NCI-H1105 treated with DMSO at 0.1 percent for 48 hours (cell line): ENCODE measurements around the gene MGST3.
"Not testable (repeated sequence)": the region's sequence is repeated elsewhere in the genome, so short reads cannot be mapped to it uniquely, and the experiment has no call there.

Experiments used
- DNase-seq: peaks from one replicate; lab custom pipeline; 2025; lab: John Stamatoyannopoulos, UW

MGST3 gene

DNA sequence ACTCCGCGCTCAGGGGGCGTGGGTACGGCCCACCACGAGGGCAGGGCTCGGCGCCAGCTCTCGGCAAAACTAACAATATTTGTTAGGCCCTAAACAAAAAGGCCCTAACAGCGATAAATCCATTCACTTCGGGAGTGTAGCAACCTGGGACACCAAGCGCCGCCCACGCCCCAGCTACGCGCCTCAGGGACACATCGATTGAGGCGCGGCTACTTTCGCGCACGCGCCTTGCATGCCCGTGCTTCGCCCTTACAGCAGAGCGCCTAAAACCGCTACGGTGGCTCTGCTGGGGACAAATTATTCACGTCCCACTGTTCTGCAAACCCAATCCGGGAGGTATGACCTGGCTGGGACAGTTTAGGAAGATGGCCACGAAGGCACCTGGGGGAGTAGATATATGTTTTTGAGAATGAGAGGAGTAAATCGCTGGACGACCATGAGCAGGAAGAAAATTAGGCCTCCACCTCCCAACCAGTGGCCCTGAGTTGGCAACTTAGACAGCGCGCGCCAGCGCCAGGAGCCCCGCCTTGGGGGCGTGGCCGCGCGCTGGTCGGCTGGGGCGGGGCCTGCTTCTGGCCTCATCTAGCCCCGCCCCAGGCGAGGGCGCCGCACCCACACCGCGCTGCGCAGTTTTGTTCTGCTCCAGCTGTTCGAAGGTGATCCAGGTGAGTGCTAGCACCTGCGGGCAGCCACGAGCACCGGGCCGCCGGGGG lies at the start of gene MGST3:
MGST3 (plus strand) TSS at position 606 of the 713 bp plus-strand sequence. CDS start 18,614 bp downstream, outside the sequence.
- DNase-seq: peak; percentile 98

- no peak for DNase-seq
Measured at GRCh38 chr1:165581926-165582325, 49.1 kb upstream of the MGST3 start.

DNA sequence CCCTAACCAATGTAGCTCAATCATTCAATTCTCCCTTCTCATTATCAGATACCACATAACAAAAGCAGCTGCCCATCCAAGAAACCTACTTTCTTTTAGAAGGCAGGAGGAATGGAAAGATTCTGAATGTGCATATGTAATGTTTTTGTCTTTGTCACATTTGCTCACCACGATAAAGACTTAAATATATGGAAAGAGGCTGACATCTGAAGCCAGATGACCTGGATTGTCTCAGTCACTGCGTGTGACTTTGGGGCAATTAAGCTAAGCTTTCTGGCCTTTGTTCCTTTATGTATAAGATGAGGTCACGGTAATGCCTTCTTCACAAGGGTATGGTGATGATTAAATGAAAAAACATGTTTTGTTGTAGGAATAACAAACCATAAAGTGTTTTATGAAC lies 44.6 kb upstream of the MGST3 start:
- no peak for DNase-seq

GRCh38 chr1:165591391-165591790 lies 39.6 kb upstream of the MGST3 start:
- not testable (repeated sequence) for DNase-seq

- peak; percentile 62 for DNase-seq
Measured at GRCh38 chr1:165592945-165593823, 37.9 kb upstream of the MGST3 start.

DNA sequence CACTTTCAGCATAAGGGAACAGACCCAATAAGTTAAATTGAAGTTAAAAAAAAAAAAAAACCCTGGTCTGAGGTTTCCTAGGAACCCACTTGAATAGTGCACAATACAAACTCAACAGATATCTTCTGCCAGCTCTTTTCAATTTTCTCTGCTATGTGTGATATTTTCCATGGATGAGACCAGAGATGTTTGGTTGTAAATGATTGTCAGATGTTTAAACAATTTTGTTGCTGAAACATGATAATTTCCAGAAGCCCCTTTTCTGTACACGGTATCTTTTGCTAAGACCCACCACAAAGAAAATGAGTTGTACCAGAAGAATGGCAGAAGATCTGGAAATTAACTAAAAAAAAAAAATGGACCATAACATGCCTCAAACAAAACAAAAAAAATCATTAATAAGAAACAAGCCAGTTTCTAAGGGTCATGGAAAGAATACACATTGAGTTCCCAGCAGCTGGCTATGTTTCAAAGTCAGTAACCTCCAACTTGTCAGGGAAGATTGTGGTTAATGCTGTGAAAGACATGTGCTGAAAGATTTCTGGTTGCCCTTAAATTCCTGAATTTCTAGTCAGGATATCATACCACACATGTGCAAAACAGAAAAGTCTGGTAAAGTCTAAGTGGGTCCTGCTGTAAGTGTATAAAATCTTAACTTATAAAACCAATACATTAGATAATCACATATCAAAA lies 35.6 kb upstream of the MGST3 start:
- DNase-seq: no peak

DNA sequence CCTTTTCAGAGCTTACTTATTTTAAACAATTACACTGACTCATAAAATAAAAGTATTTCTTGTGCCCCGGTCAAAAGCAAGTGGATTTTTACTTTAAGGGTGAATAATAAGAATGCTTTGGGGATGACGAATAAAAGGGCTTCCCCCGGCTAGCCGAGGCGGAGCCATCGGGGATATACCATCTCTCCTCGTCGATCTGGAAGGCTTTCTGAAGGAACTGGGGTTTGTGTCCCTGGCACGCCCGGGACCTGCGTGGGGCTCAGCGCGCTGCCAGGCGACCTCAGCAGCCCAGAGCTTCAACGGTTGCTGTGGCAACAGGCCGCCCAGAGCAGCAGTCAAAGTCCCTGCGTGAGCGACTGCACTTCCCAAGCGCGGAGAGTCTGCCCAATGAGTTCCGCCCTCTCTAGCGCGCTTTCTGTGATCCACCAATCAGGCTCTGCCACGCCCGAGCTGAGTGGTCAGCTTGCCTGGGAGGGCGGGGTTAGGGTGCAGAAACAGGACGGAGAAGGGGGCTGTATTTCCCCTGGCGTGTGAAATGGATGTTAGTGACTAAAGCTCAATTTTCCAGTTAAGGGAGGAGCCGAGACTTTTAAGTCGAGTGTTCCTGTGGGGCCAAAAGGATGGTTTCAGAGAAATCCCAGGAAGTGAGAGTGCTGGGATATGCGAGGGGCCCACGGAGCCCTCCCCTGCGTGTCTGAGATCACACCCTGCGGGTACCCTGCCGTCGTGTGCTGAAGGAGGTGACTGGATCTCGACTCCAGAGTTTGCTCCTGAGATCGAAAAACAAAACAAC lies 33.0 kb upstream of the MGST3 start:
- DNase-seq: peak; percentile 96

- DNase-seq: peak; percentile 58
Measured at GRCh38 chr1:165598676-165599059, 32.4 kb upstream of the MGST3 start.

- DNase-seq: no peak
Measured at GRCh38 chr1:165600793-165601192, 30.2 kb upstream of the MGST3 start.

DNA sequence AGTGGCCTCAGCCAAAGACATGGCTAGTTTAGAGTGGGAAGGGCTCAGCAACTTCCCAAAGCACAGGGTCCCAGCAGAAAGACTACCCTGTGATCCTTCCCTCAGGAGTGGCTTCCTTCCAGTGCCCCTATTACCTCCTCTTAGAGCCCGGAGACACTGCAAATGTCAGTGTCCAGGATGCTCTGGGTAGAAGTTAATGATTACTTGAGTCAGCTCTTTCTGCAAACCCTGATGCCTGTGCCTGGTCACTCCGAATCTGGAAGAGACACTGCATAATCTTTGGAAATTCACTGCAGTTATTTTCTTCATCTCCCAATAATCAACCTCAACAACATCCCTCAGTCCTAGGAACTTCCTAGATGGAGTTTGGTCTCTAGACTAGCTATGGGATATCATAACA lies 27.2 kb upstream of the MGST3 start:
- DNase-seq: no peak

DNA sequence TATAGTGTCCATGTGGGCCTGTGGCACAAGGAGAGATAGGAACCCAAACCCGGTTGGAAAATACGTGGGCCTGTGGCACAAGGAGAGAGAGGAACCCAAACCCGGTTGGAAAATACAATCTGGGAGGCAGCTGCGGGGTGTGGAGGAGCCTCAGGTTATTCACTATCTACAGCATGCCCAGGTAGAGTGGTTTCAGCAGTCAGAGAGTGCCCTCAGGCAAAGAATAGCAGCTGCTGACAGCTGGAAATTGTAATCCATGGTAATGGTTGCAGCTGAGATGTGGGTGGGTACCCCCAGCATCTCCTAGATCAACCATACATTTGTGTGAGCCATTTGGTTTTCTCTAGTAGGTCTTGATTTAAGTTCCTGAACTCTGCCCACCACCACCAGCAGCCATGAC lies 25.8 kb upstream of the MGST3 start:
- DNase-seq: no peak

GRCh38 chr1:165606676-165607075 lies 24.4 kb upstream of the MGST3 start:
- DNase-seq: not testable (repeated sequence)

GRCh38 chr1:165610866-165611265 lies 20.2 kb upstream of the MGST3 start:
- DNase-seq: no peak

DNA sequence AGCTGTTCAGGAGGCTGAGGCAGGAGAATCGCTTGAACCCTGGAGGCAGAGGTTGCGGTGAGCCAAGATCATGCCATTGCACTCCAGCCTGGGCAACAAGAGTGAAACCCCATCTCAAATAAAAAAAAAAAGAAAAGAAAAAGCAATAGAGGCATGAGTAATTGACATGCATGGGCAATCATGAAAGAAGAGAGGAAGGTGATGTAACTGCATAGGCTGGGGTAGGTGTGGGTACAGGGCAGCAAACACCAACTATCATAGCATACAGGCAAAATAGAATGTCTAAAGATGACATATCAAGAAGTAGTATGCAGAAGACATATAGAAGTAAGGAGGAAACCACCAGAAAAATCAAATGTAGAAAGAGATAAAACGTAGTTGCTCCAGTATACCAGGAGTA lies 19.0 kb upstream of the MGST3 start:
- DNase-seq: no peak

DNA sequence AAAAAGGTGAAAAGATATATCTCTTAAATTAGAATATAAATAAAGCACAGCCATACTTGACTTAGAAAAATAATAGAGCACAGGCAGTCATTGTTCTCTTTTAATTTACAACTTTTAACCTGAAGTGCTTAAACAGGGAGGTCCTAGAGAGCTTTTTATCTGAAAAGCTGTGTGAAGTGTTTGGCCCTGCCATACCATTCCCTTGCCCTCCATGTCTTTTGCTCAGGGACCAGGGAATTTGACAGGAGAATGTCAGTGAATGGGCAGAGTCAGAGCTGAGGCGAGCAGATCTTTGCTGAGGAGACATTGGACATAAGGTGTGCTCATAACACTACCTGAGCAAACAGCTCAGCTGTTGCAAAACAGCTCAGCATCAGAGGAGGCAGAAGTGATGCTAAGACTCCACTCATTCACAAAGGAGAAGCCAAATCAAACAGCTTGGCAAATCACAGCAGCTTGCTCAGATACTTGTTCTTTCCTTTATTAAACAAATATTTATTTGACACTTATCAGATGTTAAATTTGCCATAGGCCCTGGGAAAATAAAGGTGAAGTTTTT lies 14.9 kb upstream of the MGST3 start:
- no peak for DNase-seq

GRCh38 chr1:165616987-165617546 lies 14.0 kb upstream of the MGST3 start:
- DNase-seq: no peak

- no peak for DNase-seq
Measured at GRCh38 chr1:165619647-165620151, 11.3 kb upstream of the MGST3 start.

DNA sequence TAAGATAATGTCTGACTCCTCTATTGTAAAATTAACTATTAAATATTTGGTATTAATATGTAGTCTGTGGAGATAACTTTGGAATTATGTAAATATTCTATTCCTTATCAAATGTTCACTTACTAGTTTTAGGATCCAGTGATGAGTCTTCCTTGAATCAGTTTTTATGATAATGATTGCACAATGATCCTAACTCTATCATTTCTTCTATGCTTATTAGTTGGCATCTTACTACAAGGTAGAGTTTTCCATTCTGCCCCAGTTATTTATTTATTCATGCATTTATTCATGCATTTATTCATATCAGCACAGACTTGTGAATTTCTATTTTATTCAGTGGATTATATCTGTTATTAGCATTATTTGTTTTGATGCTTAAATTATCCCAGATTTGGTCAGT lies 7.4 kb upstream of the MGST3 start:
- no peak for DNase-seq

GRCh38 chr1:165624441-165624840 lies 6.6 kb upstream of the MGST3 start:
- DNase-seq: no peak

GRCh38 chr1:165628147-165628822 lies 2.7 kb upstream of the MGST3 start:
- no peak for DNase-seq
